ENCODE data around the gene DNAH1. TPM values are rescaled to one million over a fixed set of nuclear protein-coding genes. Genes with fewer than 3 reads are reported as not detected.

Gene DNAH1
- total and polyA plus RNA-seq, 2 of the 13 experiments (the other 11 are each of a cell fraction or from before 2014, with no cell fraction given): 0.64 to 3.5 TPM

DNA sequence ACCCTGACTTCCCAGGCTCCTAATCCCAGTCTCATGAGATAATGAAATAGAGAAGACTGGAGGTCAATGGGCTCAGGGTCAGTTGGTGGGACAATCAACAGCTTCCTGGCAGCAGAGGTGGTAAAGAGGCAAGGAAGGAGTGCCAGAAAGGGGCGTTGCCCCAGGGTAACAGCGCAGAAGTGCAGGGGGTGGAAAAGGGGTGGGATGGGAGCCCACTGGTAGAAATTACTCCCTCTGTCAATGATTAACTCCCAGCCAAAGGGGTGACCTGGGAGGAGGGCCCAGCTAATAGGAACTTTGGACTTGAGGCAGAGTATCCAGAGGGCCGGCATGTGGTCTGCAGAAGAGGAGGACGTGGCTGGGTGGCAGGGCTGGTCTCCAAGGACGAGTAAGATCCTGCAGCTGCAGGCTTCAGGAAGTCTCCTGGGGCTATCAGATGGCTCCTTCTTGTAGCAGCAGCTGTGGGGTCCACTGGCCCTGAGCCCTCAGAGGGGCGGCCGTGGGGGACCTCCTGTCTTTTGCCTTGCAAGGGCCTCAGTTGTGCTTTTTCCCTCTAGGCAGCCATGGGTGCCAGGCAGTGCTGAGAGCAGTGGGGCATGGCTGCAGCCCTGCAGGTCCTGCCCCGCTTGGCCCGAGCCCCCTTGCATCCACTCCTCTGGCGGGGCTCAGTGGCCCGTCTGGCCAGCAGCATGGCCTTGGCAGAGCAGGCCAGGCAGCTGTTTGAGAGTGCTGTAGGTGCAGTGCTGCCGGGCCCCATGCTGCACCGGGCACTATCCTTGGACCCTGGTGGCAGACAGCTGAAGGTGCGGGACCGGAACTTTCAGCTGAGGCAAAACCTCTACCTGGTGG, 26.1 kb upstream of the DNAH1 start (continued):
- TF ChIP-seq NFKB2 (CRISPR knock-in tag; IDR thresholded peaks at IDR 0.05; ENCODE audit: borderline replicate concordance) (peak; percentile 43; the same call in 1 of the 2 replicates), ATM (IDR thresholded peaks at IDR 0.05; ENCODE audit: borderline replicate concordance) (no peak), ATF5 (CRISPR knock-in tag; IDR thresholded peaks at IDR 0.05; ENCODE audit: low read depth) (peak; percentile 76; the same call in 1 of the 2 replicates), ZNF891 (CRISPR knock-in tag; IDR thresholded peaks at IDR 0.05) (peak; percentile 53; the same call in 1 of the 2 replicates), NFIB (CRISPR knock-in tag; IDR thresholded peaks at IDR 0.05; ENCODE audit: borderline replicate concordance) (no peak), ZNF138 (CRISPR knock-in tag; IDR thresholded peaks at IDR 0.05; ENCODE audit: low read depth) (no peak), HMG20B (CRISPR knock-in tag; conservative IDR thresholded peaks at IDR 0.05) (no peak), U2AF1 (optimal IDR thresholded peaks at IDR 0.05; ENCODE audit: low read depth, low read length) (no peak), ZNF382 (CRISPR knock-in tag; IDR thresholded peaks at IDR 0.05; ENCODE audit: borderline replicate concordance) (no peak), ELF1 (CRISPR knock-in tag; IDR thresholded peaks at IDR 0.05) (peak; percentile 29; the same call in 1 of the 2 replicates), POLR2AphosphoS2 (IDR thresholded peaks at IDR 0.05; ENCODE audit: low read depth, low read length) (no peak; the same call in 1 of the 2 replicates), ZNF501 (CRISPR knock-in tag; IDR thresholded peaks at IDR 0.05) (peak; percentile 54), KMT2B (CRISPR knock-in tag; IDR thresholded peaks at IDR 0.05) (peak; percentile 48; the same call in 1 of the 2 replicates), EP300 (IDR thresholded peaks at IDR 0.05; ENCODE audit: low read depth in 2 of 2, low read length in 2 of 2) (peak in 1 of 2 experiments; percentile 69; a peak in 2 of 4 replicates), EP300 (CRISPR knock-in tag; IDR thresholded peaks at IDR 0.05; ENCODE audit: borderline replicate concordance) (peak; percentile 12; the same call in 1 of the 2 replicates), ZSCAN31 (CRISPR knock-in tag; IDR thresholded peaks at IDR 0.05; ENCODE audit: low read depth) (no peak; the same call in 1 of the 2 replicates), ZFP82 (CRISPR knock-in tag; IDR thresholded peaks at IDR 0.05; ENCODE audit: borderline replicate concordance) (no peak), ZNF790 (CRISPR knock-in tag; IDR thresholded peaks at IDR 0.05; ENCODE audit: borderline replicate concordance) (no peak; the same call in 1 of the 2 replicates), KLF16 (CRISPR knock-in tag; IDR thresholded peaks at IDR 0.05) (peak in 1 of 2 experiments; percentile 92; a peak in 2 of 4 replicates), ZBTB25 (CRISPR knock-in tag; IDR thresholded peaks at IDR 0.05) (peak; percentile 57; the same call in 1 of the 2 replicates), PHB2 (IDR thresholded peaks at IDR 0.05; ENCODE audit: partially characterized antibody) (no peak), RNF2 (conservative IDR thresholded peaks at IDR 0.05; ENCODE audit: low read depth) (no peak), ZSCAN9 (CRISPR knock-in tag; IDR thresholded peaks at IDR 0.05; ENCODE audit: borderline replicate concordance) (peak; percentile 90), TCF7 (IDR thresholded peaks at IDR 0.05; ENCODE audit: low read depth) (no peak), ZNF264 (CRISPR knock-in tag; IDR thresholded peaks at IDR 0.05) (no peak), ZNF572 (CRISPR knock-in tag; IDR thresholded peaks at IDR 0.05) (no peak), ZNF75D (CRISPR knock-in tag; IDR thresholded peaks at IDR 0.05; ENCODE audit: borderline replicate concordance) (no peak), TSC22D2 (CRISPR knock-in tag; IDR thresholded peaks at IDR 0.05; ENCODE audit: borderline replicate concordance) (peak; percentile 17; the same call in 1 of the 2 replicates), ATF7 (IDR thresholded peaks at IDR 0.05) (no peak), ATF7 (CRISPR knock-in tag; IDR thresholded peaks at IDR 0.05) (no peak), WIZ (CRISPR knock-in tag; IDR thresholded peaks at IDR 0.05) (no peak), U2AF2 (IDR thresholded peaks at IDR 0.05; ENCODE audit: low read depth, low read length) (no peak)
